ENCODE data around the gene IKZF3.

DNA sequence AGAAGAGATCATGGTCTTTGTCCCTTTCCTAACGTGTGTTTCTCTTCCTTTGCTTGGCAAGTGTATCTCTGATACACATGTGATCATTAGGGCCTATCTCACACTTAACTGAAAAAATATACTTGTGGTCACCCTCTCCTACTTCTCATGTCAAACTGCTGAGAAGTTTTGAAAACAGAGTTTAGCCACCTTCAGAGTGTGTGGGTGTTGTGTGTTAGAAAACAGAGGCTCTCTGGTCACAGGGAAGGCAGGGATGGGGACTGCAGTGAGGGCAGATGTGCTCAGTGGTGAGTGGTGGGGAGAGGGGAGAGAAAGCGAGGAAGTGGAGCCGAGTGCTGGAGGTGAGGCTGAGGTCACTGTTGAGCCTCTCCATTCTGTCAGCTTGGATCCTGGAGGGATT lies 97.0 kb downstream of the IKZF3 start:
- TF ChIP-seq, protein P1, sequence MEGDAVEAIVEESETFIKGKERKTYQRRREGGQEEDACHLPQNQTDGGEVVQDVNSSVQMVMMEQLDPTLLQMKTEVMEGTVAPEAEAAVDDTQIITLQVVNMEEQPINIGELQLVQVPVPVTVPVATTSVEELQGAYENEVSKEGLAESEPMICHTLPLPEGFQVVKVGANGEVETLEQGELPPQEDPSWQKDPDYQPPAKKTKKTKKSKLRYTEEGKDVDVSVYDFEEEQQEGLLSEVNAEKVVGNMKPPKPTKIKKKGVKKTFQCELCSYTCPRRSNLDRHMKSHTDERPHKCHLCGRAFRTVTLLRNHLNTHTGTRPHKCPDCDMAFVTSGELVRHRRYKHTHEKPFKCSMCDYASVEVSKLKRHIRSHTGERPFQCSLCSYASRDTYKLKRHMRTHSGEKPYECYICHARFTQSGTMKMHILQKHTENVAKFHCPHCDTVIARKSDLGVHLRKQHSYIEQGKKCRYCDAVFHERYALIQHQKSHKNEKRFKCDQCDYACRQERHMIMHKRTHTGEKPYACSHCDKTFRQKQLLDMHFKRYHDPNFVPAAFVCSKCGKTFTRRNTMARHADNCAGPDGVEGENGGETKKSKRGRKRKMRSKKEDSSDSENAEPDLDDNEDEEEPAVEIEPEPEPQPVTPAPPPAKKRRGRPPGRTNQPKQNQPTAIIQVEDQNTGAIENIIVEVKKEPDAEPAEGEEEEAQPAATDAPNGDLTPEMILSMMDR (IDR thresholded peaks at IDR 0.05; ENCODE audit: insufficient read depth, low read length, poor library complexity, severe bottlenecking): no peak
- TF ChIP-seq EZH2phosphoT487 (conservative IDR thresholded peaks at IDR 0.05; ENCODE audit: low read length): no peak

All from SU-DHL-6 (cell line).